ENCODE results near the gene METTL1. TPM values are rescaled to one million over a fixed set of nuclear protein-coding genes. Genes with fewer than 3 reads are reported as not detected.

The METTL1 gene
- total RNA-seq, 6 donors from 2014 or later, result 1.3 to 30.2 (median 16.9) TPM

- peak; percentile 5 to 27 for ATAC-seq (ENCODE audit: low FRiP score in 2 of 2)
- WGBS, 2 donors, result 7% methylated on average over 30 to 37 of the region's 38 CpGs
- peak within 1 kb of the TSS in 3 of 4 donors; percentile 42 to 56 (median 51) for H3K4me3 ChIP-seq
- H3K9me3 ChIP-seq, result no peaks in the 10 kb centered on the region
- peaks cover 35 to 50% (median 38%) of the 10 kb centered on the region in 4 donors for H3K4me1 ChIP-seq
- TF ChIP-seq POLR2A (IDR thresholded peaks at IDR 0.05) (peak in 1 of 4 donors; percentile 11), POLR2AphosphoS5 (IDR thresholded peaks at IDR 0.05) (no peak)
- DNase-seq, result peak; percentile 80 to 82
- peaks cover 0 to 21% (median 9%) of the 10 kb centered on the region in 4 donors for H3K36me3 ChIP-seq
- H3K27ac ChIP-seq, result no peak within 1 kb of the TSS
- H3K27me3 ChIP-seq, result peaks cover 0 to 24% (median 19%) of the 10 kb centered on the region in 4 donors
Measured at GRCh38 chr12:57766464-57767304, 5.2 kb downstream of the METTL1 start, which contains the start of gene CYP27B1. Gene CYP27B1 (minus strand): TSS chr12:57767078. CDS start chr12:57767041, 37 bp downstream.

- ATAC-seq (ENCODE audit: low FRiP score in 2 of 2) (peak; percentile 23 to 54), DNase-seq (peak; percentile 40 to 86)
- TF ChIP-seq POLR2AphosphoS5 (IDR thresholded peaks at IDR 0.05) (no peak), CTCF (IDR thresholded peaks at IDR 0.05) (no peak), EP300 (IDR thresholded peaks at IDR 0.05) (no peak), POLR2A (IDR thresholded peaks at IDR 0.05) (no peak)
- no peak overlapping the region for H3K27ac ChIP-seq
- H3K4me1 ChIP-seq, result peaks cover 27 to 42% (median 31%) of the 10 kb centered on the region in 4 donors
- no peaks in the 10 kb centered on the region for H3K9me3 ChIP-seq
- H3K4me3 ChIP-seq, result peak overlapping the region in 3 of 4 donors; percentile 42 to 56 (median 51)
- H3K36me3 ChIP-seq, result peaks cover 0 to 20% (median 9%) of the 10 kb centered on the region in 4 donors
- WGBS, 2 donors, result 2 to 7% methylated on average over 10 to 12 of the region's 40 CpGs
- peaks cover 0 to 24% (median 19%) of the 10 kb centered on the region in 4 donors for H3K27me3 ChIP-seq
Measured at GRCh38 chr12:57765698-57766463, 6.0 kb downstream of the METTL1 start.

GRCh38 chr12:57765003-57765697, 6.8 kb downstream of the METTL1 start:
- peak overlapping the region in 3 of 4 donors; percentile 42 to 56 (median 51) for H3K4me3 ChIP-seq
- TF ChIP-seq CTCF (IDR thresholded peaks at IDR 0.05) (peak in 4 of 6 experiments; percentile 14 to 33 (median 24)), POLR2A (IDR thresholded peaks at IDR 0.05) (no peak), EP300 (IDR thresholded peaks at IDR 0.05) (no peak), POLR2AphosphoS5 (IDR thresholded peaks at IDR 0.05) (no peak)
- H3K4me1 ChIP-seq, result peaks cover 26 to 34% (median 31%) of the 10 kb centered on the region in 4 donors
- H3K27ac ChIP-seq, result no peak overlapping the region
- H3K36me3 ChIP-seq, result peaks cover 0 to 13% (median 5%) of the 10 kb centered on the region in 4 donors
- ATAC-seq (ENCODE audit: low FRiP score in 2 of 2) (peak; percentile 26 to 65), DNase-seq (peak; percentile 31 to 90)
- H3K27me3 ChIP-seq, result peaks cover 0 to 24% (median 19%) of the 10 kb centered on the region in 4 donors
- 0 to 1% methylated on average over 11 to 56 of the region's 60 CpGs for WGBS, 2 donors
- no peaks in the 10 kb centered on the region for H3K9me3 ChIP-seq

- Histone ChIP-seq H3K27ac (no peak overlapping the region), H3K36me3 (peaks cover 0 to 10% (median 5%) of the 10 kb centered on the region in 4 donors), H3K9me3 (no peaks in the 10 kb centered on the region), H3K4me1 (peaks cover 26 to 34% (median 31%) of the 10 kb centered on the region in 4 donors), H3K27me3 (peaks cover 0 to 24% (median 19%) of the 10 kb centered on the region in 4 donors), H3K4me3 (peak overlapping the region in 3 of 4 donors; percentile 42 to 56 (median 51))
- TF ChIP-seq POLR2A (IDR thresholded peaks at IDR 0.05), result no peak
- no peak for TF ChIP-seq CTCF (IDR thresholded peaks at IDR 0.05)
- TF ChIP-seq POLR2AphosphoS5 (IDR thresholded peaks at IDR 0.05), result no peak
- TF ChIP-seq EP300 (IDR thresholded peaks at IDR 0.05), result no peak
- peak in 1 of 2 donors; percentile 52 for DNase-seq
- ATAC-seq (ENCODE audit: low FRiP score in 2 of 2), result peak; percentile 1 to 48
- 15 to 25% methylated on average over 8 to 16 of the region's 17 CpGs for WGBS, 2 donors
Measured at GRCh38 chr12:57764662-57765002, 7.3 kb downstream of the METTL1 start.
